ENCODE results near the gene GALNT18. TPM values are rescaled to one million over a fixed set of nuclear protein-coding genes. Genes with fewer than 3 reads are reported as not detected.

GALNT18 gene
- total and polyA plus RNA-seq, 4 donors = 17.7 to 109 (median 63.7) TPM

DNA sequence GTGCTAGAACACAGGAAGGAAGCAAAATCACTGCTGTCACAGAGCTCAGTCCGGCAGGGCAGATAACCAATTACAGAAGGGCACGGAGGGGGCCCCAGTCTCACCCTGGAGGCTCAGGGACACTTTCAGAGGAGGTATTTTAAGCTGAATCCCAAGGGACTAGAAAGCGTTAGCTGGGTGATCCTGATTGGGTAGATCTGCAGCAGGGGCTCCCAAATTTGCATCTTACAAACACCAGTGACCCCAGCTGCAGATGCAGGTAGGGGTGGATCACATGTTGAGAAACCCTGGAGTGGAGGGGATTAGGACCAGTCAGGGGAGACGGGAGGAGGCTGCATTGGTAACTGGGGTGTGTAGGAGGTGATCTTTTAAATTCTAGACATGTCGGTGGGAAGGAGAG is 360.2 kb downstream of the GALNT18 start:
- Histone ChIP-seq H3K9ac (ENCODE audit: insufficient read depth in 1 of 2, low read length in 2 of 2) (no peak overlapping the region), H3K36me3 (ENCODE audit: control insufficient read depth in 4 of 4, insufficient read depth in 4 of 4, low read length in 4 of 4) (no peaks in the 10 kb centered on the region), H3K9me3 (ENCODE audit: control insufficient read depth in 4 of 4, insufficient read depth in 3 of 4, low read length in 3 of 4) (no peaks in the 10 kb centered on the region), H3K27me3 (ENCODE audit: control insufficient read depth in 3 of 3, insufficient read depth in 3 of 3, low read length in 2 of 3) (no peaks in the 10 kb centered on the region), H3K4me1 (ENCODE audit: control insufficient read depth in 5 of 5, insufficient read depth in 5 of 5, low read length in 5 of 5) (peaks cover 0 to 5% (median 0%) of the 10 kb centered on the region in 5 donors), H3K4me3 (no peak overlapping the region), H3K27ac (ENCODE audit: low read depth in 1 of 2, low read length in 1 of 2) (no peak overlapping the region)
- TF ChIP-seq, protein P1, sequence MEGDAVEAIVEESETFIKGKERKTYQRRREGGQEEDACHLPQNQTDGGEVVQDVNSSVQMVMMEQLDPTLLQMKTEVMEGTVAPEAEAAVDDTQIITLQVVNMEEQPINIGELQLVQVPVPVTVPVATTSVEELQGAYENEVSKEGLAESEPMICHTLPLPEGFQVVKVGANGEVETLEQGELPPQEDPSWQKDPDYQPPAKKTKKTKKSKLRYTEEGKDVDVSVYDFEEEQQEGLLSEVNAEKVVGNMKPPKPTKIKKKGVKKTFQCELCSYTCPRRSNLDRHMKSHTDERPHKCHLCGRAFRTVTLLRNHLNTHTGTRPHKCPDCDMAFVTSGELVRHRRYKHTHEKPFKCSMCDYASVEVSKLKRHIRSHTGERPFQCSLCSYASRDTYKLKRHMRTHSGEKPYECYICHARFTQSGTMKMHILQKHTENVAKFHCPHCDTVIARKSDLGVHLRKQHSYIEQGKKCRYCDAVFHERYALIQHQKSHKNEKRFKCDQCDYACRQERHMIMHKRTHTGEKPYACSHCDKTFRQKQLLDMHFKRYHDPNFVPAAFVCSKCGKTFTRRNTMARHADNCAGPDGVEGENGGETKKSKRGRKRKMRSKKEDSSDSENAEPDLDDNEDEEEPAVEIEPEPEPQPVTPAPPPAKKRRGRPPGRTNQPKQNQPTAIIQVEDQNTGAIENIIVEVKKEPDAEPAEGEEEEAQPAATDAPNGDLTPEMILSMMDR (IDR thresholded peaks at IDR 0.05; ENCODE audit: control extremely low read depth, extremely low read depth) = no peak
- DNase-seq = no peak
- WGBS, 2 donors = 84 to 86% methylated on average over 5 of the region's 5 CpGs
- no peak for ATAC-seq (ENCODE audit: insufficient read depth, low FRiP score)

DNA sequence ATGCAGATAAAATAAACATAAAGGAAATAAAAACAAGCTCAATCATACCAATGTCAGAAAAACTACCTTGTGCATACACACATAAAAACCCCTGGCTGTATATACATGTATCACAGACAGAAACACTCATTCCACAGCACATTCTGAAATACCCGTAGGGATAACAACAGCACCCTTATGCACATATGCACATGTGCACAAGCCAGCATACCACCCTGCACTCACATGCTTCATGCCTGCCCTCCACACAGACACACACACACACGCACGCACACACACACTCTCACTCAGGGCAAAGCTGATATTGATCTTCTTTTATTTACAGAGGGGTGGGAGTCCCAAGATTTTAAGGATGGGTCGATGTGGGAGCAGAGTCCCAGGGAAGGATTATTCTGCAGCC is 360.9 kb downstream of the GALNT18 start:
- WGBS, 2 donors = 84 to 89% methylated on average over 4 of the region's 4 CpGs

DNA sequence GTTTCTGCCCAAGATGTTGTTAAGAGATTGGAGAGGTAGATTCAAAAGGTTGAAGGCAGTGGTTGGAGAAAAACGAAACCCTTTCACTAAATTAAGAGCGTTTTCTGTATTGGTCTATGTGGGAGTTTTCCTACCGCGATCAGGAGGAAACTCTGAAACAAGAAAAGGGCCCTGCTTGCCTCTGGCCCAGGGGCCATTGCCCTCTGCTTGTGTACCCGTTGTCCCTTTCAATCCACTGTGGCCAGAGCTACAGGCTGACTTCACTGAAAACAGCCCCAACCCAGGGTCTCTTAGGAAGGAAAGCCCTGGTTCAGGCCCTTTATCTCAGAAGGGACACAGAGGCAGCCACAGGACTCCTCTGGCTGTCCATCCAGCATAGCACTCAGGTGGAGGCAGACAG is 367.8 kb downstream of the GALNT18 start:
- no peak for DNase-seq
- Histone ChIP-seq H3K4me3 (no peak overlapping the region), H3K4me1 (ENCODE audit: control insufficient read depth in 5 of 5, insufficient read depth in 5 of 5, low read length in 5 of 5) (peaks cover 0 to 4% (median 0%) of the 10 kb centered on the region in 5 donors), H3K36me3 (ENCODE audit: control insufficient read depth in 4 of 4, insufficient read depth in 4 of 4, low read length in 4 of 4) (no peaks in the 10 kb centered on the region), H3K9ac (ENCODE audit: insufficient read depth in 1 of 2, low read length in 2 of 2) (no peak overlapping the region), H3K27ac (ENCODE audit: low read depth in 1 of 2, low read length in 1 of 2) (no peak overlapping the region), H3K27me3 (ENCODE audit: control insufficient read depth in 3 of 3, insufficient read depth in 3 of 3, low read length in 2 of 3) (no peaks in the 10 kb centered on the region), H3K9me3 (ENCODE audit: control insufficient read depth in 4 of 4, insufficient read depth in 3 of 4, low read length in 3 of 4) (no peaks in the 10 kb centered on the region)
- TF ChIP-seq, protein P1 (IDR thresholded peaks at IDR 0.05; ENCODE audit: control extremely low read depth, extremely low read depth) = no peak
- ATAC-seq (ENCODE audit: insufficient read depth, low FRiP score) = no peak
- 93 to 94% methylated on average over 5 of the region's 5 CpGs for WGBS, 2 donors

More for the DNA sequence above, 360.9 kb downstream of the GALNT18 start:
- TF ChIP-seq, protein P1 (IDR thresholded peaks at IDR 0.05; ENCODE audit: control extremely low read depth, extremely low read depth) = no peak
- Histone ChIP-seq H3K27me3 (ENCODE audit: control insufficient read depth in 3 of 3, insufficient read depth in 3 of 3, low read length in 2 of 3) (no peaks in the 10 kb centered on the region), H3K4me1 (ENCODE audit: control insufficient read depth in 5 of 5, insufficient read depth in 5 of 5, low read length in 5 of 5) (peaks cover 0 to 5% (median 0%) of the 10 kb centered on the region in 5 donors), H3K4me3 (no peak overlapping the region), H3K36me3 (ENCODE audit: control insufficient read depth in 4 of 4, insufficient read depth in 4 of 4, low read length in 4 of 4) (no peaks in the 10 kb centered on the region), H3K9ac (ENCODE audit: insufficient read depth in 1 of 2, low read length in 2 of 2) (no peak overlapping the region), H3K9me3 (ENCODE audit: control insufficient read depth in 4 of 4, insufficient read depth in 3 of 4, low read length in 3 of 4) (no peaks in the 10 kb centered on the region), H3K27ac (ENCODE audit: low read depth in 1 of 2, low read length in 1 of 2) (no peak overlapping the region)
- DNase-seq (no peak), ATAC-seq (ENCODE audit: insufficient read depth, low FRiP score) (no peak)

DNA sequence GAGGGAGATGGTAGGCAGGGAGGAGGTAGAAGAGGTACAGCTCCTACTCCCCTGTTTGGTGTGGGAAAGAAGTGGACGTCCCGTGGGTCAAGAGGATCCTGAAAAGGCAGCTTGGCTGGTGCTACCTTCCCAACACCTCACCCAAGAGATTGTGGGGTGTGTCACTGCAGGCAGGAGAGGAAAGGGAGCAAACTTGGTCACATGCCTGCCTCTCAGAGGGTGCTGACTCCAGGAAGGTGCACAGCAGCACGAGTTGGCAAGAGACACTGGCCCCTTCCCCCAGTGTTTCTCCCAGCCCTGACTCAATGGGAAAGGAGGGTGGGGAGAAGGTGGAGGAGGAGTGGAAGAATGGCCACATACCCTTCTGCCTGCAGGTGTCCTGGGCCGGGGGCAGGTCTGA is 368.3 kb downstream of the GALNT18 start:
- Histone ChIP-seq H3K4me1 (ENCODE audit: control insufficient read depth in 5 of 5, insufficient read depth in 5 of 5, low read length in 5 of 5) (peaks cover 0 to 4% (median 0%) of the 10 kb centered on the region in 5 donors), H3K27ac (ENCODE audit: low read depth in 1 of 2, low read length in 1 of 2) (no peak overlapping the region), H3K36me3 (ENCODE audit: control insufficient read depth in 4 of 4, insufficient read depth in 4 of 4, low read length in 4 of 4) (no peaks in the 10 kb centered on the region), H3K27me3 (ENCODE audit: control insufficient read depth in 3 of 3, insufficient read depth in 3 of 3, low read length in 2 of 3) (no peaks in the 10 kb centered on the region), H3K4me3 (no peak overlapping the region), H3K9me3 (ENCODE audit: control insufficient read depth in 4 of 4, insufficient read depth in 3 of 4, low read length in 3 of 4) (no peaks in the 10 kb centered on the region), H3K9ac (ENCODE audit: insufficient read depth in 1 of 2, low read length in 2 of 2) (no peak overlapping the region)
- DNase-seq (no peak), ATAC-seq (ENCODE audit: insufficient read depth, low FRiP score) (no peak)
- TF ChIP-seq, protein P1 (IDR thresholded peaks at IDR 0.05; ENCODE audit: control extremely low read depth, extremely low read depth) = no peak
- WGBS, 2 donors = 58 to 64% methylated on average over 4 of the region's 4 CpGs
